SK-N-MC (cell line): ENCODE data around the gene ZNF143.

Experiments used
- EZH2 ChIP-seq: fragments of 200-600 bp; sonication (generic); IDR thresholded peaks from one replicate; pipeline ENCODE4 v1.6.1; 2017; ENCODE audit warnings: antibody characterized with exemption
- POLR2AphosphoS5 ChIP-seq: IDR thresholded peaks from 2 replicates; pipeline ENCODE4 v1.6.1; 2012; ENCODE audit warnings: mild to moderate bottlenecking, low read depth, low read length, borderline replicate concordance

DNA sequence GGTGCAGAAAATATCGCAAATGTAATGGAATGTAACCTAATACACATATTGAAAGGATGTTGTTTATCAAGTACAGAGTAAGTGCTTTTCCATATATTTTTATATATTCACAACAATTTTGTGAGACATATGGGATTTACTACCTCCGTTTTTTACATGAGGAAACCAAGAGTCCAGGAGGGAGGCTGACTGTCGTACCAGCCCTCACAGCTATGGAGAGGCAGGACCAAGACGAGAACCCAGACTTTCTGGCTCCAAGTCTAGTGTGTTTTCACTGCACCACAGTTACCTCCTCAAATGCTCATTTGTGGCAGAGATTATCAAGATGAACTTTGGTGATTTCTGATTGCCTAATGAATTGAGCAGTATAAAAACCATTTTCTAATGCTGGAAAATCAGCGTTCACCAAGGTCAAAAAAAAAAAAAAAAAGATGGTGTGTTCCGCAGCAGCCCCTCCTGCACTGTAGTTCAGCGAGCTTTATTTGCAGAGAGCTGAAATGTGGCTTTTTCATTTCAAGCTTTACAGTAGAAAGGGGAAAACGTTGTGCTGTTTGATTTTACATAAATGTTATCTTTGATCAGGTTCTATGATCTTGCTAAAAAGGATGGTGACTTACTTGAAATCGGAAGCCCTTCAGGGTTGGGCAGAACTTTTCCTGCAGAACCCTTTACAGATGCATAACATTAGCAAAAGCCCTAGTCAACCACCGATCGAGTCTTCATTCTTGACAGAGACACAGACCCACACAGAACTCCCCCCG lies 67.9 kb downstream of the ZNF143 start:
- TF ChIP-seq EZH2 (no peak), POLR2AphosphoS5 (0 out of 2 replicates have a peak, but pooled peaks have one; percentile 17)
